Mesendoderm (in vitro differentiated cells): Measurements from ENCODE around the gene PPFIA4.

Source experiments
- DNase-seq: peaks from one replicate; pipeline ENCODE4 v3.0.0; 2013
- H2AK5ac ChIP-seq: 2 replicates; pipeline ENCODE4 v1.6.1; 2013; ENCODE audit warnings: low read length, inconsistent platforms
- H2BK120ac ChIP-seq: 2 replicates; pipeline ENCODE4 v1.6.1; 2013; ENCODE audit warnings: low read depth, mild to moderate bottlenecking, low read length, moderate library complexity, mixed read lengths
- H2BK15ac ChIP-seq: replicated peaks from 2 replicates; pipeline ENCODE4 v1.6.1; 2013; ENCODE audit warnings: low read depth, mild to moderate bottlenecking, moderate library complexity
- H2BK5ac ChIP-seq: 2 replicates; pipeline ENCODE4 v1.6.1; 2013; ENCODE audit warnings: low read length, inconsistent platforms
- H3K18ac ChIP-seq: 2 replicates; pipeline ENCODE4 v1.6.1; 2013; ENCODE audit warnings: mild to moderate bottlenecking, low read length, mixed read lengths
- H3K23ac ChIP-seq: one replicate; pipeline ENCODE4 v1.6.1; 2013; ENCODE audit warnings: low read length
- H3K27ac ChIP-seq: 2 replicates; pipeline ENCODE4 v1.5.1; 2013; ENCODE audit warnings: low read depth, mild to moderate bottlenecking, inconsistent platforms, low read length, moderate library complexity
- H3K27me3 ChIP-seq: 2 replicates; pipeline ENCODE4 v1.6.1; 2013; ENCODE audit warnings: low read length, control low read depth, mild to moderate bottlenecking, inconsistent platforms; ENCODE audit not compliant: insufficient read depth, poor library complexity
- H3K36me3 ChIP-seq: 2 replicates; pipeline ENCODE4 v1.6.1; 2013; ENCODE audit warnings: low read length, inconsistent platforms; ENCODE audit not compliant: control insufficient read depth, insufficient read depth
- H3K4ac ChIP-seq: one replicate; pipeline ENCODE4 v1.6.1; 2013; ENCODE audit warnings: low read depth, mild to moderate bottlenecking, low read length, moderate library complexity
- H3K4me1 ChIP-seq: 2 replicates; pipeline ENCODE4 v1.6.1; 2013; ENCODE audit warnings: low read depth, low read length, inconsistent platforms; ENCODE audit not compliant: control insufficient read depth
- H3K4me2 ChIP-seq: 2 replicates; pipeline ENCODE4 v1.6.1; 2013; ENCODE audit warnings: low read length
- H3K4me3 ChIP-seq: 2 replicates; pipeline ENCODE4 v1.5.1; 2013; ENCODE audit warnings: mild to moderate bottlenecking, low read length
- H3K56ac ChIP-seq: one replicate; pipeline ENCODE4 v1.6.1; 2013; ENCODE audit warnings: low read length
- H3K79me1 ChIP-seq: 2 replicates; pipeline ENCODE4 v1.6.1; 2013; ENCODE audit warnings: low read length, inconsistent platforms
- H3K79me2 ChIP-seq: 2 replicates; pipeline ENCODE4 v1.6.1; 2013; ENCODE audit warnings: mild to moderate bottlenecking, low read length; ENCODE audit not compliant: control insufficient read depth, insufficient read depth
- H3K9ac ChIP-seq: 2 replicates; pipeline ENCODE4 v1.6.1; 2013; ENCODE audit warnings: low read length, inconsistent platforms
- H4K5ac ChIP-seq: one replicate; pipeline ENCODE4 v1.6.1; 2013; ENCODE audit warnings: low read length
- H4K8ac ChIP-seq: one replicate; pipeline ENCODE4 v1.6.1; 2013; ENCODE audit warnings: low read depth, mild to moderate bottlenecking, control low read depth, low read length, moderate library complexity
- WGBS: extraction: QIAGEN DNeasy Blood & Tissue Kit; methylation state at CpG from one replicate; pipeline ENCODE4 v1.1.7; 2013; ENCODE audit warnings: low lambda C conversion rate, missing lambda C conversion rate; ENCODE audit not compliant: insufficient coverage; ENCODE audit errors: extremely low coverage; 5-methylcytosine and 5-hydroxymethylcytosine counted together

Gene PPFIA4

GRCh38 chr1:203124546-203125317 lies 98.4 kb downstream of the PPFIA4 start:
- Histone ChIP-seq H3K23ac (no peak overlapping the region), H3K4me3 (no peak overlapping the region), H3K4ac (no peak overlapping the region), H2BK120ac (no peak overlapping the region), H3K79me1 (no peaks in the 10 kb centered on the region), H3K27ac (no peak overlapping the region), H4K8ac (no peak overlapping the region), H3K4me2 (no peak overlapping the region), H3K36me3 (no peaks in the 10 kb centered on the region), H3K56ac (no peak overlapping the region), H3K9ac (no peak overlapping the region), H3K27me3 (no peaks in the 10 kb centered on the region), H3K79me2 (peaks cover 2% of the 10 kb centered on the region), H2BK5ac (no peak overlapping the region), H3K18ac (no peak overlapping the region), H2AK5ac (no peak overlapping the region), H3K4me1 (peaks cover 16% of the 10 kb centered on the region), H4K5ac (no peak overlapping the region), H2BK15ac (no peak overlapping the region)
- no peak for DNase-seq
- no CpG with 5 or more reads among the region's 5 CpGs for WGBS

GRCh38 chr1:203126151-203126865 lies 100.0 kb downstream of the PPFIA4 start:
- peak; percentile 86 for DNase-seq
- no peaks in the 10 kb centered on the region for H3K79me1 ChIP-seq
- H2BK120ac ChIP-seq: peak overlapping the region; percentile 69
- peak overlapping the region; percentile 69 for H3K27ac ChIP-seq
- peak overlapping the region; percentile 8 for H3K9ac ChIP-seq
- no CpG with 5 or more reads among the region's 8 CpGs for WGBS
- H3K4ac ChIP-seq: peak overlapping the region; percentile 70
- no peaks in the 10 kb centered on the region for H3K27me3 ChIP-seq
- no peak overlapping the region for H3K4me2 ChIP-seq
- no peaks in the 10 kb centered on the region for H3K36me3 ChIP-seq
- H3K56ac ChIP-seq: peak overlapping the region; percentile 68
- no peak overlapping the region for H2BK15ac ChIP-seq
- peak overlapping the region; percentile 3 for H2AK5ac ChIP-seq
- H4K8ac ChIP-seq: no peak overlapping the region
- peaks cover 16% of the 10 kb centered on the region for H3K4me1 ChIP-seq
- H3K4me3 ChIP-seq: no peak overlapping the region
- H3K23ac ChIP-seq: no peak overlapping the region
- H3K18ac ChIP-seq: peak overlapping the region; percentile 11
- H3K79me2 ChIP-seq: peaks cover 2% of the 10 kb centered on the region
- no peak overlapping the region for H2BK5ac ChIP-seq
- H4K5ac ChIP-seq: no peak overlapping the region

- peak overlapping the region; percentile 70 for H3K4ac ChIP-seq
- no peak overlapping the region for H3K23ac ChIP-seq
- no peak overlapping the region for H2BK15ac ChIP-seq
- peaks cover 2% of the 10 kb centered on the region for H3K79me2 ChIP-seq
- peak overlapping the region; percentile 68 for H3K56ac ChIP-seq
- no CpG with 5 or more reads among the region's 12 CpGs for WGBS
- no peak overlapping the region for H4K8ac ChIP-seq
- peak overlapping the region; percentile 69 for H2BK120ac ChIP-seq
- peak overlapping the region; percentile 69 for H3K27ac ChIP-seq
- no peaks in the 10 kb centered on the region for H3K79me1 ChIP-seq
- H3K9ac ChIP-seq: peak overlapping the region; percentile 8
- H4K5ac ChIP-seq: no peak overlapping the region
- no peaks in the 10 kb centered on the region for H3K27me3 ChIP-seq
- H3K4me1 ChIP-seq: peaks cover 16% of the 10 kb centered on the region
- peak overlapping the region; percentile 62 for H3K18ac ChIP-seq
- no peaks in the 10 kb centered on the region for H3K36me3 ChIP-seq
- no peak for DNase-seq
- peak overlapping the region; percentile 3 for H2AK5ac ChIP-seq
- peak overlapping the region; percentile 11 for H3K4me2 ChIP-seq
- H2BK5ac ChIP-seq: peak overlapping the region; percentile 42
- H3K4me3 ChIP-seq: no peak overlapping the region
These were observed 100.8 kb downstream of the PPFIA4 start for GRCh38 chr1:203126866-203127665.

- H3K79me2 ChIP-seq: peaks cover 2% of the 10 kb centered on the region
- peak within 1 kb of the TSS; percentile 62 for H3K18ac ChIP-seq
- peak within 1 kb of the TSS; percentile 84 for H3K4ac ChIP-seq
- H2BK15ac ChIP-seq: no peak within 1 kb of the TSS
- H3K79me1 ChIP-seq: no peaks in the 10 kb centered on the region
- peak within 1 kb of the TSS; percentile 76 for H3K4me2 ChIP-seq
- H2BK120ac ChIP-seq: peak within 1 kb of the TSS; percentile 69
- peak within 1 kb of the TSS; percentile 87 for H3K56ac ChIP-seq
- peak within 1 kb of the TSS; percentile 90 for H3K23ac ChIP-seq
- H2AK5ac ChIP-seq: peak within 1 kb of the TSS; percentile 61
- H3K4me3 ChIP-seq: peak within 1 kb of the TSS; percentile 44
- WGBS: no CpG with 5 or more reads among the region's 51 CpGs
- H3K36me3 ChIP-seq: no peaks in the 10 kb centered on the region
- peaks cover 16% of the 10 kb centered on the region for H3K4me1 ChIP-seq
- H4K5ac ChIP-seq: no peak within 1 kb of the TSS
- peak within 1 kb of the TSS; percentile 78 for H3K27ac ChIP-seq
- H3K27me3 ChIP-seq: no peaks in the 10 kb centered on the region
- peak within 1 kb of the TSS; percentile 54 for H3K9ac ChIP-seq
- DNase-seq: peak; percentile 87
- H4K8ac ChIP-seq: no peak within 1 kb of the TSS
- peak within 1 kb of the TSS; percentile 42 for H2BK5ac ChIP-seq
These were observed 101.6 kb downstream of the PPFIA4 start, which contains the start of gene ADORA1 for GRCh38 chr1:203127666-203128430. TSS of gene ADORA1 (plus strand) at chr1:203127726. CDS start at chr1:203128842, 1,116 bp downstream.

GRCh38 chr1:203128431-203128715 lies 102.1 kb downstream of the PPFIA4 start:
- peak overlapping the region; percentile 87 for H3K56ac ChIP-seq
- no peaks in the 10 kb centered on the region for H3K36me3 ChIP-seq
- no peak for DNase-seq
- H3K4me2 ChIP-seq: peak overlapping the region; percentile 76
- no peaks in the 10 kb centered on the region for H3K27me3 ChIP-seq
- WGBS: no CpG with 5 or more reads among the region's 7 CpGs
- H3K4ac ChIP-seq: no peak overlapping the region
- no peaks in the 10 kb centered on the region for H3K79me1 ChIP-seq
- no peak overlapping the region for H2BK15ac ChIP-seq
- H4K5ac ChIP-seq: no peak overlapping the region
- peak overlapping the region; percentile 28 for H3K4me3 ChIP-seq
- H3K9ac ChIP-seq: peak overlapping the region; percentile 54
- peak overlapping the region; percentile 90 for H3K23ac ChIP-seq
- H3K79me2 ChIP-seq: peaks cover 2% of the 10 kb centered on the region
- H2AK5ac ChIP-seq: peak overlapping the region; percentile 61
- H3K4me1 ChIP-seq: peaks cover 16% of the 10 kb centered on the region
- H4K8ac ChIP-seq: no peak overlapping the region
- no peak overlapping the region for H2BK120ac ChIP-seq
- peak overlapping the region; percentile 78 for H3K27ac ChIP-seq
- peak overlapping the region; percentile 57 for H3K18ac ChIP-seq
- H2BK5ac ChIP-seq: no peak overlapping the region
